ENCODE results near the gene GDPGP1. TPM values are rescaled to one million over a fixed set of nuclear protein-coding genes. Genes with fewer than 3 reads are reported as not detected.

GDPGP1 gene
- total and polyA plus RNA-seq, 4 donors = 3.4 to 11.0 (median 5.2) TPM

DNA sequence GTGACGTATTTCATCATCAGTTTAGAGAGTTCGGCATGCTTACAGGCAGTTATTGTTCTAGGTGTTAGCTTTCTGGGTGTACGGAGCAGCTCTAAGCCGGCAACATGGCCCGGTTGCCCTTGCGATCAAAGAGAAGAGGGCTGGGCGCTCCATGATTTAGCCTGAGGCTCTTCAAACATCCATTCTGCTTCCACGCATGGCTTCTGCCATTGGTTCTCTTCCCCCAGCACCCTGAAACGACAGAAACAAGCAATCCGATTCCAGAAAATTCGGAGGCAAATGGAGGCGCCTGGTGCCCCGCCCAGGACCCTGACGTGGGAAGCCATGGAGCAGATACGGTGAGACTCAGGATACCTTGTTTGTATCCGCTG, 32.0 kb downstream of the GDPGP1 start:
- Histone ChIP-seq H3K4me1 (ENCODE audit: control insufficient read depth in 5 of 5, insufficient read depth in 5 of 5, low read length in 5 of 5) (peaks cover 5 to 31% (median 11%) of the 10 kb centered on the region in 5 donors), H3K9ac (ENCODE audit: insufficient read depth in 1 of 2, low read length in 2 of 2) (peak overlapping the region; percentile 89 to 94), H3K36me3 (ENCODE audit: control insufficient read depth in 4 of 4, insufficient read depth in 4 of 4, low read length in 4 of 4) (peaks cover 4 to 21% (median 12%) of the 10 kb centered on the region in 4 donors), H3K9me3 (ENCODE audit: control insufficient read depth in 4 of 4, insufficient read depth in 3 of 4, low read length in 3 of 4) (no peaks in the 10 kb centered on the region), H3K4me3 (peak overlapping the region; percentile 74), H3K27me3 (ENCODE audit: control insufficient read depth in 3 of 3, insufficient read depth in 3 of 3, low read length in 2 of 3) (no peaks in the 10 kb centered on the region), H3K27ac (ENCODE audit: low read depth in 1 of 2, low read length in 1 of 2) (peak overlapping the region; percentile 97 to 99)
- ATAC-seq (ENCODE audit: insufficient read depth, low FRiP score) (peak; percentile 28), DNase-seq (peak in 1 of 3 donors; percentile 36)
- TF ChIP-seq, protein P1, sequence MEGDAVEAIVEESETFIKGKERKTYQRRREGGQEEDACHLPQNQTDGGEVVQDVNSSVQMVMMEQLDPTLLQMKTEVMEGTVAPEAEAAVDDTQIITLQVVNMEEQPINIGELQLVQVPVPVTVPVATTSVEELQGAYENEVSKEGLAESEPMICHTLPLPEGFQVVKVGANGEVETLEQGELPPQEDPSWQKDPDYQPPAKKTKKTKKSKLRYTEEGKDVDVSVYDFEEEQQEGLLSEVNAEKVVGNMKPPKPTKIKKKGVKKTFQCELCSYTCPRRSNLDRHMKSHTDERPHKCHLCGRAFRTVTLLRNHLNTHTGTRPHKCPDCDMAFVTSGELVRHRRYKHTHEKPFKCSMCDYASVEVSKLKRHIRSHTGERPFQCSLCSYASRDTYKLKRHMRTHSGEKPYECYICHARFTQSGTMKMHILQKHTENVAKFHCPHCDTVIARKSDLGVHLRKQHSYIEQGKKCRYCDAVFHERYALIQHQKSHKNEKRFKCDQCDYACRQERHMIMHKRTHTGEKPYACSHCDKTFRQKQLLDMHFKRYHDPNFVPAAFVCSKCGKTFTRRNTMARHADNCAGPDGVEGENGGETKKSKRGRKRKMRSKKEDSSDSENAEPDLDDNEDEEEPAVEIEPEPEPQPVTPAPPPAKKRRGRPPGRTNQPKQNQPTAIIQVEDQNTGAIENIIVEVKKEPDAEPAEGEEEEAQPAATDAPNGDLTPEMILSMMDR (IDR thresholded peaks at IDR 0.05; ENCODE audit: control extremely low read depth, extremely low read depth) = no peak
- WGBS, 2 donors = 0% methylated on average over 16 of the region's 16 CpGs

DNA sequence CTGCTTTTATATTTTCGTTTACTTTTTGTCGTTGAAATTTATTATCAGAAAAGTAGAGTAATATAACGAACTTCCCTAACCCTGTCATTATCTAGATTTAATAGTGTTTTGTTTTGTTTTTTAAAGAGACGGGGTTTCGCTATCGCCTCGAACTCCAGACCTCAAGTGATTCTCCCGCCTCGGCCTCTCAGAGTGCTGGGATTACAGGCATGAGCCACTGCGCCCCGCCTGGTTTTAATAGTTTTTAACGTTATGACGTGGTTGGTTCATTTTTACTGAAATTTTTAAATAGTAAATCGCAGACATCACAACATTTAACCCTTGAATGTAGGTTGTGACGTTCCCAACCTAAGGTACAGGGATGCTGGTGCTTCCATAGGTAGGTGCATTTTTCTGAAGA, 32.5 kb downstream of the GDPGP1 start:
- H3K27ac ChIP-seq (ENCODE audit: low read depth in 1 of 2, low read length in 1 of 2) = peak overlapping the region; percentile 97 to 99
- peaks cover 4 to 21% (median 13%) of the 10 kb centered on the region in 4 donors for H3K36me3 ChIP-seq (ENCODE audit: control insufficient read depth in 4 of 4, insufficient read depth in 4 of 4, low read length in 4 of 4)
- H3K9ac ChIP-seq (ENCODE audit: insufficient read depth in 1 of 2, low read length in 2 of 2) = peak overlapping the region; percentile 89 to 94
- TF ChIP-seq, protein P1 (IDR thresholded peaks at IDR 0.05; ENCODE audit: control extremely low read depth, extremely low read depth) = no peak
- H3K9me3 ChIP-seq (ENCODE audit: control insufficient read depth in 4 of 4, insufficient read depth in 3 of 4, low read length in 3 of 4) = no peaks in the 10 kb centered on the region
- H3K4me1 ChIP-seq (ENCODE audit: control insufficient read depth in 5 of 5, insufficient read depth in 5 of 5, low read length in 5 of 5) = peaks cover 5 to 31% (median 11%) of the 10 kb centered on the region in 5 donors
- ATAC-seq (ENCODE audit: insufficient read depth, low FRiP score) (no peak), DNase-seq (peak; percentile 22 to 46 (median 41))
- peak overlapping the region; percentile 20 for H3K4me3 ChIP-seq
- H3K27me3 ChIP-seq (ENCODE audit: control insufficient read depth in 3 of 3, insufficient read depth in 3 of 3, low read length in 2 of 3) = no peaks in the 10 kb centered on the region
- 11 to 20% methylated on average over 15 of the region's 15 CpGs for WGBS, 2 donors

DNA sequence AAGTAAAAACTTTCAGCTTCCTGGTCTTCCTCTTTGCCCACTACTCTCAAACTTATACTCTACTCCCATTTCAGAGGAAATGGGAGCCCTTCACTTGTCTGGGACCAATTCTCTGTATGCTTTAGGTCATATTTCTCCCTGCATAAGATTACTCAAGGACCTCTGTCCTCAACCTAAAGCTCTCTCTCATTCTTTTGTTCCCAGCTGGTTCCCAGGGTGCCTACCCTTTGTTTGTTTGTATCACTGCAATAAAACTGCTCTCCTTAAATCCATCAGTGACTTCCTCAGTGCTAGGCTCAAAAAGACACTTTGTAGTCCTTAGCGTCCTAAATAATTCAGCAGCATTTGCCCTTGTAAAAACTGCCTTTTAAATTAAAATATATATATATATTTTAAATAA, 34.4 kb downstream of the GDPGP1 start:
- DNase-seq = no peak
- no peaks in the 10 kb centered on the region for H3K9me3 ChIP-seq (ENCODE audit: control insufficient read depth in 4 of 4, insufficient read depth in 3 of 4, low read length in 3 of 4)
- no peaks in the 10 kb centered on the region for H3K27me3 ChIP-seq (ENCODE audit: control insufficient read depth in 3 of 3, insufficient read depth in 3 of 3, low read length in 2 of 3)
- peaks cover 5 to 31% (median 11%) of the 10 kb centered on the region in 5 donors for H3K4me1 ChIP-seq (ENCODE audit: control insufficient read depth in 5 of 5, insufficient read depth in 5 of 5, low read length in 5 of 5)
- H3K36me3 ChIP-seq (ENCODE audit: control insufficient read depth in 4 of 4, insufficient read depth in 4 of 4, low read length in 4 of 4) = peaks cover 12 to 26% (median 16%) of the 10 kb centered on the region in 4 donors
- ATAC-seq (ENCODE audit: insufficient read depth, low FRiP score) = no peak
- H3K27ac ChIP-seq (ENCODE audit: low read depth in 1 of 2, low read length in 1 of 2) = no peak overlapping the region
- TF ChIP-seq, protein P1 (IDR thresholded peaks at IDR 0.05; ENCODE audit: control extremely low read depth, extremely low read depth) = no peak
- no peak overlapping the region for H3K4me3 ChIP-seq
- peak overlapping the region in 1 of 2 donors; percentile 16 for H3K9ac ChIP-seq (ENCODE audit: insufficient read depth in 1 of 2, low read length in 2 of 2)
- 56 to 81% methylated on average over 1 of the region's 1 CpG for WGBS, 2 donors
